ENCODE data around the gene GALR3.

GALR3 gene

GRCh38 chr22:37804881-37805809 is 18.0 kb upstream of the GALR3 start (continued):
- TF ChIP-seq ZNF23 (tag by site-specific recombination; IDR thresholded peaks at IDR 0.05; ENCODE audit: borderline replicate concordance): no peak
- TF ChIP-seq KLF7 (tag by site-specific recombination; IDR thresholded peaks at IDR 0.05; ENCODE audit: borderline replicate concordance): no peak
- no peak for TF ChIP-seq ZNF16 (tag by site-specific recombination; IDR thresholded peaks at IDR 0.05; ENCODE audit: low read depth)
- peak; percentile 75 for TF ChIP-seq ZXDB (tag by site-specific recombination; IDR thresholded peaks at IDR 0.05)
- peak; percentile 29; the same call in 1 of the 2 replicates for TF ChIP-seq INSM2 (tag by site-specific recombination; IDR thresholded peaks at IDR 0.05)
- TF ChIP-seq ZNF423 (tag by site-specific recombination; IDR thresholded peaks at IDR 0.05): no peak
- TF ChIP-seq ZNF530 (tag by site-specific recombination; IDR thresholded peaks at IDR 0.05; ENCODE audit: low read depth): no peak
- TF ChIP-seq MZF1 (tag by site-specific recombination; IDR thresholded peaks at IDR 0.05; ENCODE audit: borderline replicate concordance): 0 out of 2 replicates have a peak, but pooled peaks have one; percentile 52
- peak; percentile 22; the same call in 1 of the 2 replicates for TF ChIP-seq TCF7L2 (IDR thresholded peaks at IDR 0.05; ENCODE audit: borderline replicate concordance, low read depth, low read length)
- no peak for TF ChIP-seq ZNF292 (tag by site-specific recombination; IDR thresholded peaks at IDR 0.05; ENCODE audit: borderline replicate concordance, low read depth)
- TF ChIP-seq ZNF404 (tag by site-specific recombination; IDR thresholded peaks at IDR 0.05): no peak
- TF ChIP-seq ELK4 (IDR thresholded peaks at IDR 0.05; ENCODE audit: borderline replicate concordance, low read depth, low read length): no peak
- peak; percentile 79 for TF ChIP-seq IKZF3 (tag by site-specific recombination; IDR thresholded peaks at IDR 0.05)
- peak; percentile 79 for TF ChIP-seq YY1 (tag by site-specific recombination; IDR thresholded peaks at IDR 0.05)
- TF ChIP-seq ZNF433 (tag by site-specific recombination; IDR thresholded peaks at IDR 0.05; ENCODE audit: low read depth): no peak
- TF ChIP-seq BCL11B (tag by site-specific recombination; IDR thresholded peaks at IDR 0.05; ENCODE audit: low read depth): no peak
- TF ChIP-seq REPIN1 (tag by site-specific recombination; IDR thresholded peaks at IDR 0.05; ENCODE audit: low read depth): no peak
- TF ChIP-seq ZNF501 (tag by site-specific recombination; IDR thresholded peaks at IDR 0.05): peak; percentile 44; the same call in 1 of the 2 replicates
- TF ChIP-seq ZNF768 (tag by site-specific recombination; IDR thresholded peaks at IDR 0.05): 0 out of 2 replicates have a peak, but pooled peaks have one; percentile 38
- no peak for TF ChIP-seq ZNF221 (tag by site-specific recombination; IDR thresholded peaks at IDR 0.05; ENCODE audit: borderline replicate concordance)
- TF ChIP-seq ZNF624 (tag by site-specific recombination; IDR thresholded peaks at IDR 0.05): no peak
- TF ChIP-seq ZNF518A (tag by site-specific recombination; conservative IDR thresholded peaks at IDR 0.05; ENCODE audit: low read depth): no peak
- TF ChIP-seq ZNF629 (tag by site-specific recombination; IDR thresholded peaks at IDR 0.05): no peak
- TF ChIP-seq ZNF561 (tag by site-specific recombination; IDR thresholded peaks at IDR 0.05; ENCODE audit: borderline replicate concordance): peak; percentile 48; the same call in 1 of the 2 replicates
- TF ChIP-seq ZNF311 (tag by site-specific recombination; IDR thresholded peaks at IDR 0.05; ENCODE audit: borderline replicate concordance): no peak
- TF ChIP-seq ZSCAN18 (tag by site-specific recombination; IDR thresholded peaks at IDR 0.05): no peak
- no peak for TF ChIP-seq ZNF37A (tag by site-specific recombination; IDR thresholded peaks at IDR 0.05)
- 0 out of 2 replicates have a peak, but pooled peaks have one; percentile 45 for TF ChIP-seq OVOL3 (tag by site-specific recombination; IDR thresholded peaks at IDR 0.05)
- 0 out of 2 replicates have a peak, but pooled peaks have one; percentile 62 for TF ChIP-seq KLF17 (tag by site-specific recombination; IDR thresholded peaks at IDR 0.05)

Data from HEK293 (cell line).